OCI-LY1 (cell line): ENCODE measurements around the gene PRKCZ.

Experiments
- CTCF ChIP-seq: fragments of 200-600 bp; sonication (generic), shearing (Covaris generic); IDR thresholded peaks from 2 replicates; pipeline ENCODE4 v1.5.1; 2017; ENCODE audit warnings: mild to moderate bottlenecking, antibody characterized with exemption, low read length, moderate library complexity, mixed read lengths
- EZH2 ChIP-seq: fragments of 200-600 bp; sonication (generic), shearing (Covaris generic); IDR thresholded peaks from 2 replicates; pipeline ENCODE4 v1.8.0; 2017; ENCODE audit warnings: borderline replicate concordance, mixed run types, mild to moderate bottlenecking, antibody characterized with exemption, low read length, moderate library complexity, mixed read lengths

- TF ChIP-seq EZH2 (no peak), CTCF (no peak)
Observed at GRCh38 chr1:2209400-2210083, 159.3 kb downstream of the PRKCZ start.
